ENCODE data around the gene CRIM1. TPM values are rescaled to one million over a fixed set of nuclear protein-coding genes. Genes with fewer than 3 reads are reported as not detected.

CRIM1 gene
- total RNA-seq, 1 experiment from 2014 or later: 133 TPM

- Histone ChIP-seq H3K27ac (no peak overlapping the region), H3K79me2 (ENCODE audit: low read depth) (no peaks in the 10 kb centered on the region), H3K27me3 (ENCODE audit: insufficient read depth, low read depth) (no peaks in the 10 kb centered on the region), H3K4me2 (no peak overlapping the region), H3K4me3 (no peak overlapping the region), H3K9me2 (ENCODE audit: insufficient read depth) (no peaks in the 10 kb centered on the region), H2AFZ (no peak overlapping the region), H3K9me3 (ENCODE audit: insufficient read depth, low read depth) (no peaks in the 10 kb centered on the region), H3F3A (ENCODE audit: insufficient read depth, low read depth) (no peaks in the 10 kb centered on the region; the same call in 1 of the 2 replicates), H3K4me1 (replicated peaks; ENCODE audit: insufficient read depth) (no peaks in the 10 kb centered on the region), H4K20me1 (ENCODE audit: insufficient read depth) (no peaks in the 10 kb centered on the region; the same call in 1 of the 2 replicates), H3K36me3 (ENCODE audit: low read depth) (peaks cover 12% of the 10 kb centered on the region; the same call in 1 of the 2 replicates)
- intact Hi-C loops (cut with micrococcal nuclease; ENCODE audit: unreplicated experiment): loop anchor here (1.0 to 5.0 kb wide), 3 partner anchors 47 to 535 kb away; partner anchors contain the start of gene CRIM1
- peak in 1 of 2 experiments; percentile 38 for DNase-seq
- ChIA-PET POLR2A (ENCODE audit: unreplicated experiment) (no interaction called here), CTCF (interaction anchor here (0.6 to 0.7 kb wide), 2 partner anchors 60 to 251 kb away, joined by 3 to 4 read pairs; no protein-coding TSS in a partner anchor)
- TF ChIP-seq EZH2 (IDR thresholded peaks at IDR 0.05; ENCODE audit: low read depth) (no peak), CTCF (conservative IDR thresholded peaks at IDR 0.05) (peak; percentile 87)
- no TSS peak for BruUV-seq (replicated peaks)
Observed at GRCh38 chr2:36507408-36507812, 151.8 kb downstream of the CRIM1 start.

- Histone ChIP-seq H3K27me3 (ENCODE audit: insufficient read depth, low read depth) (no peaks in the 10 kb centered on the region), H3K9me2 (ENCODE audit: insufficient read depth) (no peaks in the 10 kb centered on the region), H3K36me3 (ENCODE audit: low read depth) (peaks cover 26% of the 10 kb centered on the region; the same call in 1 of the 2 replicates), H3K4me1 (replicated peaks; ENCODE audit: insufficient read depth) (no peaks in the 10 kb centered on the region), H3F3A (ENCODE audit: insufficient read depth, low read depth) (no peaks in the 10 kb centered on the region; the same call in 1 of the 2 replicates), H3K9me3 (ENCODE audit: insufficient read depth, low read depth) (no peaks in the 10 kb centered on the region), H2AFZ (no peak overlapping the region), H3K4me3 (no peak overlapping the region), H3K4me2 (no peak overlapping the region), H3K27ac (no peak overlapping the region), H3K79me2 (ENCODE audit: low read depth) (no peaks in the 10 kb centered on the region), H4K20me1 (ENCODE audit: insufficient read depth) (no peaks in the 10 kb centered on the region; the same call in 1 of the 2 replicates)
- POLR2A ChIA-PET (ENCODE audit: unreplicated experiment): no interaction called here
- TF ChIP-seq CTCF (conservative IDR thresholded peaks at IDR 0.05) (no peak), EZH2 (IDR thresholded peaks at IDR 0.05; ENCODE audit: low read depth) (no peak)
- no peak for DNase-seq
- CTCF ChIA-PET: interaction anchor here (0.6 kb wide), 1 partner anchor 16 kb away, joined by 4 read pairs; no protein-coding TSS in a partner anchor
- intact Hi-C loops (cut with micrococcal nuclease; ENCODE audit: unreplicated experiment): loop anchor here (5.0 kb wide), 1 partner anchor 537 kb away; no protein-coding TSS in a partner anchor
- BruUV-seq (replicated peaks): no TSS peak
Observed at GRCh38 chr2:36509075-36509474, 153.5 kb downstream of the CRIM1 start.

- H3K9me3 ChIP-seq (ENCODE audit: insufficient read depth, low read depth): no peaks in the 10 kb centered on the region
- no peak overlapping the region for H3K4me2 ChIP-seq
- CTCF ChIA-PET: no interaction called here
- peaks cover 32% of the 10 kb centered on the region; the same call in 1 of the 2 replicates for H3K36me3 ChIP-seq (ENCODE audit: low read depth)
- no peaks in the 10 kb centered on the region for H3K27me3 ChIP-seq (ENCODE audit: insufficient read depth, low read depth)
- POLR2A ChIA-PET (ENCODE audit: unreplicated experiment): no interaction called here
- no peak overlapping the region for H3K27ac ChIP-seq
- BruUV-seq (replicated peaks): no TSS peak
- TF ChIP-seq EZH2 (IDR thresholded peaks at IDR 0.05; ENCODE audit: low read depth) (no peak), CTCF (conservative IDR thresholded peaks at IDR 0.05) (no peak)
- no peak overlapping the region for H2AFZ ChIP-seq
- no peaks in the 10 kb centered on the region for H3K4me1 ChIP-seq (replicated peaks; ENCODE audit: insufficient read depth)
- no peaks in the 10 kb centered on the region; the same call in 1 of the 2 replicates for H4K20me1 ChIP-seq (ENCODE audit: insufficient read depth)
- H3F3A ChIP-seq (ENCODE audit: insufficient read depth, low read depth): no peaks in the 10 kb centered on the region
- no peaks in the 10 kb centered on the region for H3K9me2 ChIP-seq (ENCODE audit: insufficient read depth)
- no peak for DNase-seq
- H3K4me3 ChIP-seq: no peak overlapping the region
- intact Hi-C loops (cut with micrococcal nuclease; ENCODE audit: unreplicated experiment): no loop called here
- H3K79me2 ChIP-seq (ENCODE audit: low read depth): no peaks in the 10 kb centered on the region
Observed at GRCh38 chr2:36511858-36512603, 156.5 kb downstream of the CRIM1 start.

Measured in PC-9 (cell line).